A204.1 (cell line): Measurements from ENCODE around the gene USP27X.

Source experiments
- FAIRE-seq: peaks from 2 replicates; lab custom pipeline; 2012; peaks lifted over from hg19 to GRCh38; lab: Jason Lieb, UNC

The USP27X gene

DNA sequence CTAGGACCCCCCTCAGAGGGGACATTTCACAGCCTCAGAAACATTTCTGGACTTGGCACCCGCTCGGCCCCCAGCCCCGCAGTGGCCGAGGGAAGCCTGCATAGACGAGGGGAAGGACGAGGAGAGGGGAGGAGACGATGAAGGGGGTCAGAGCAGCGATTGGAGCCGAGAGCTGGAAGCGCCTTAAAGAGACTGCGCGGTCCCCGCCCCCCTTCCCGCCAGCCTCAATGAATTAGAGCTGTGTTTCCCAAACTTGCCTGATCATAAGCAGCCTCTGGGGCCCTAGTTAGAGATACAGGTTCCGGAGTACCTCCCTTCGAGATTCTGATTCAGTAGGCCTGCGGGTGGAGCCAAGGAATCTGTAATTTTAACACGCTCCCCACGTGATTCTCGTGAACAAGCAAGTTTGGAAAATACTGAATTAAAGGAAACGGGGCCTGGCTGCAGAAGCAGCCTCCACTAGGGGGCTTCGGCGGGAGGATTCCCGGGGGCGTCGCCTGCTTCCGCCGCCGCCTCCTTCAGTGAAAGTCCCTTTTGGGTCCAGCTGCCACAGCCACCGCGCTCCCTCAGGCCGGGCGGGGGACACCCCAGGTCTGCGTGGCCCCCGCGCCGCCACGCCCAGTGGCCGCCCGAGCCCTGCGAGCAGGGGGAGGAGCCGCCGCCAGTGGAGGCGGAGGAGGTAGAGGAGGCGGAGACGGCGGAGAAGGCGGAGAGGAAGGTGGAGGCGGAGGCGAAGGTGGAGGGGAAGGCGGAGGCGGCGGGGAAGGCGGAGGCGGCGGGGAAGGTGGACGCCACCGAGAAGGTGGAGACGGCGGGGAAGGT is at the start of gene USP27X:
Gene USP27X, plus strand, starts transcription at position 651 of the 822 bp plus-strand sequence. CDS start 824 bp downstream, outside the sequence.
- FAIRE-seq: no peak

DNA sequence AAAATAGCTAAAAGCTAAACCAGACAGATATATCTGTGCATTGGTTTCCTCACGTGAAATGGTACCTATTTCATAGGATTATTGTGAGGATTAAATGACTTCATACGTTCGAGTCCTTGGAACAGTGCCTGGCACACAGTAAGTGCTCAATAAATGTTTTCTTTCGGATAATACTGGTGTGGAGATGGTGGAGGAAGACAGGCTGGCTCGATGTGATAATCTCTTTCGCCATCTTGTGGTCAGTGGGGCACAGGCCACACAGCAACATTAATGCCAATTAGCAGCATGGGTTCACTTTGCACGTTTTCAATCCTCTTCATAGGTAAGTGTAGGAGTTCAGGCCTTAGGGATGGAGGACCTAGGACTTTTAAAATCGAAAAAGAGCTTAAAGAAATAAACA is 40.9 kb upstream of the USP27X start:
- no peak for FAIRE-seq

DNA sequence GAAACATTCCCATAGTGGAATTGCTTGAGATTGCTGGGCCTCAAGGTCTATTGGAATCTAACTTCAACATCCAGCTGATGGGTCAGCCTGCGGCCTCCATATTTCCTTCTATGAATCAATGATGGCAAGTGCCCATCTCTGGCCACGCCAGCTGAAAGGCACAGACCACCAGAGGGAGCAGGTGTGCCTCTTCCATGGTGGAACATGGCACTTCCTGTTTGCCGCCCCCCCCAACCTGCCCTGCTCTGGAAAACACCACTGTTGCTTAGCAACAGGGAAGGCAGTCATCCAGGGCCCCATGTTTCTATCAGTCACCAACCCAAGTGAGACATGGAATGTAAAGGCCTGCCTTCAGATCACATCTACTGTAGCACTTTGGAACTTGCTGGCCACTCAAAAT is 38.6 kb upstream of the USP27X start:
- FAIRE-seq: no peak

DNA sequence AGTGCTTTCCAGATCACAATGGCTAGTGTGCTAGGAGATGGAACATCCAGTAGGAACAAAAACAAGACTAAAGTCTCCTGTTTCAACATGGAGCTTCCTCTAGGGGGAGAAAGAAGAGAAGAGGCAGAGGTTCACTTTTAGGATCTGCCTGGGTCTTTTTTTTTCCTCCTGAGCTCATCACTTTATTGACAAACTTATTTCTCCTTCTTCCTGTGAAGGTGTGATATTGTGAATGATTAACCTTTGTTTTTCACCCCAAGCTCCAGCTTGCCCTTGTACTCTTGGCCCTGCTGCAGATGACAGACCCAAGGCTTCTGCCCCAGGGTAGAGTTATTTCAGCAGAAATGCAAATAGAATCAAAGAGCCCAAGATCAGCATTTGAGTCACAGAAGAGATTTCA is 36.7 kb upstream of the USP27X start:
- FAIRE-seq: no peak

DNA sequence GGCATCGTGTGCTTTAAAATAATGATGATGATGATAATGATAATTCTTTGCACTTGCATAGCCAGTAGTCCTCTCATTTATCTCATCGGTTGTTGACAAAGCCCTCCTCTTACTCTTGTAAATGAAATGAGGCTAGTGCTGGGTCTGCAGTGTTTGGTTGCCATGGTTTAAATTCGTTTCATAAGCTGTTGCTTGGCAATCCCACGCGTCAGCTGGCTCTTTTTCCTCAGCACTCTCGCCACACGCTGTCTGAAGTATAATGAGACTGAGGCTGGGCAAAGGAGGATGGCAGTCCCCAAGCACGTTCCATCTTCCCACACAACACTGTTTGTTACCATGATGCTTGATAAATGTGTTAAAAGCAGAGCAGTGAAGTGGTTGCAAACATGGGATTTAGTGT is 34.7 kb upstream of the USP27X start:
- FAIRE-seq: no peak

DNA sequence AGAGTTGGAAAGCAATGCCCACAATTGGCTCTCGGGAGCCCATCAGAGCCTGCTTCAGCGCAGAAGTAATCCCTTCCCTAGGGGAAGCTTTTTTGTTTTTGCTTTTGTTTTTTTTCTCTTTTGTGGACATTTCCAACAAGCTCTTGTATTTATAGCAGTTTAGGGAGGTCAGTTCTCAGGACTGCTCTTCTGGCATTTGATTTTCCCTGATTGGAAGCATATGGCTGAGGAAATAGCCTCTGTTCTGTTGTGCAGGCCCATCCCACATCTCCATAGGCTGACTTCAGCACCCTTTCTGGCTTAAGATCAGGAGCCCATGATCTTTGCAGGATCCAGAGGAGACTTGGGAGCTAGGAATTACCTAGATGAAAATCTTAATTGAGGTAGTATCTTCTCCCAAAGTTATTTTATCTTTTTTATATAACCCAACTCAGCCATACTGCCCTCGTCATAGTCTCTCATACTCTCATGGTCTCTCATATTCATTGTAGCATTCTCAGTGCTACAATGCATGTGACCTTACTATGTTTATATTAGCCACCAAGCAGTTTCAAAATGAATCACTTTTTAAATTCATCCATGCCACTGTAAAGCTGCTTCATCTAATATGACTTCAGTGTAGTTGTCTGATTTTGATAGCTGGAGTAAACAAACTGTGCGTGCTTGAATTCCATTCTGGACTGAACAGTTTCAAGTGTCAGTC is 33.4 kb upstream of the USP27X start:
- FAIRE-seq: no peak

DNA sequence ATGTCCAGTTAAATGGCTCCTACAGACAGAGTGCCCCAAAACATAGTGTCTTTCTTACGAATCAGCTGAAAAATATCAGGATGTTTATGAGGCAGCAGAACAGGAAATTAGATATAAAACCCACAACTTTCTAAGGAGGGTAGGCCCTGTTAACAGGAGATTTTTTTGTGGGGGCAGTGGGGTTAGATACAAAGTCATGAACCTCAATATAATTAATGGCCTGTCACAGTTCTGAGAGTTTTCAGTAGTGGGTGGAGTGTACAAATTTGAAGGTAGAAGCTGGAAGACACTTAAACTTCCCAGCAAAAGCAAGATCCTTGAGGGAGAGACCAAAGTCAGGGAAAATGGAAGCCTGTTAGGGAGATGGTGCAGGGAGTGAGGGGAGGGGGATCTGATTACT is 32.8 kb upstream of the USP27X start:
- no peak for FAIRE-seq

DNA sequence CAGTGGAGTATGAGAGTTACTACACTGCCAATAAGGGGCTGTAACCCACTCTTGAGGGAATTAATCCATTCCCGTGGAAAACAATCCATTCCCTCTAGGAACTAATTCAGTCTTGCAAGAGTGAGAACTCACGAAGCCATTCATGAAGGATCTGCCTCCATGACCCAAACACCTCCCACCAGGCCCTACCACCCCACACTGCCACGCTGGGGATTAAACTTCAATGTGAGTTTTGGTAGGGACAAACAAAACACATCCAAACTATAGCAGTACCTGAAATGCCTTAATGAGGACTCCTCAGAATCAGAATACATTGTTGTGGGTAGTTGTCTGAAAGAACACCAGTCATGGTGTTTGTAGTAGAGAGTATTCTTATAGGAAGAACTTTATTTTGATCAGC is 31.0 kb upstream of the USP27X start:
- FAIRE-seq: no peak

DNA sequence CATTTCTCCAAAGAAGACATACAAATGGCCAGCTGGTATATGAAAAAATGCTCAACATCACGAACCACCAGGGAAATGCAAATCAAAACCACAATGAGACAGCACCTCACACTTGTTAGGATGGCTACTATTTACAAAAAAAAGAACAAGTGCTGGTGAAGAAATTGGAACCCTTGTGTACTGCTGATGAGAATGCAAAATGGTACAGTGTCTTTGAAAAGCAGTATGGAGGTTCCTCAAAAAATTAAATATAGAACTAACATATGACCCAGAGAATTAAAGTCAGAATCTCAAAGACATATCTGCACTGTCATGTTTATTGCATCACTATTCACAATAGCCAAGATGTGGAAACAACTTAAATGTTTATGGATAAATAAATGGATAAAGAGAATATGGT is 29.3 kb upstream of the USP27X start:
- FAIRE-seq: no peak

DNA sequence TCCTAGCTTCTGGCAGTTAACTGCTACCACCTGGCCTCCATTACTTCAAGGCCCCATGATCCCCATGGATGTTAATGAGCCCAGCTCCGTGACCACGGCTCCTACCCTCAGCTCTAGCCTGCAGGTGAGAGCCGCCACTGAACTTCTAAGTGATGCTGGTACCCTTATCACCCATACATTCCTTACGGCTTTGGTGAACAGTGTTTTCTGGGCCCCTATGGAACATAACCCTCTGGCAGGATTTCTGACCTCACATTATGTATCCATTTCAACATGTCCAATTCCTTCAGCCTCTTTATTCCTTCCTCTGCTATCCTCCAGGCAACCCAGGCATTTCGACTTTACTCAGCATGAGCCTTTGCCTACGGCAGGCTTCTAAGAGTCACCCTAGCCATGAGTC is 25.6 kb upstream of the USP27X start:
- FAIRE-seq: no peak

DNA sequence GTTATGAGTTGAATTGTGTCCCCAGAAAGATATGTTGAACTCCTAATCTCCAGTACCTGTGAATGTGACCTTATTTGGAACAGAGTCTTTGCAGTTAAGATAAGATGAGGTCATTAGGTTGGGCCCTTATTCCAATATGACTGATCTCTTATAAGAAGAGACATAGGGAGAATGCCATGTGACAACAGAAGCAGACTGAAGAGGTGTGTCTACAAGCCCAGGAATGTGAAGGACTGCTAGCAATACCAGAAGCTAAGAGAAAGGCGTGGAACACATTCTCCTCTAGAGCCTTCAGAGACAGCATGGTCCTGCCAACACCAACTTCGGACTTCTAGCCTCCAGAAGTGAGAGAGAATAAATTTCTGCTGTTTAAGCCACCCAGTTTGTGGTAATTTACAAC is 22.5 kb upstream of the USP27X start:
- FAIRE-seq: no peak

DNA sequence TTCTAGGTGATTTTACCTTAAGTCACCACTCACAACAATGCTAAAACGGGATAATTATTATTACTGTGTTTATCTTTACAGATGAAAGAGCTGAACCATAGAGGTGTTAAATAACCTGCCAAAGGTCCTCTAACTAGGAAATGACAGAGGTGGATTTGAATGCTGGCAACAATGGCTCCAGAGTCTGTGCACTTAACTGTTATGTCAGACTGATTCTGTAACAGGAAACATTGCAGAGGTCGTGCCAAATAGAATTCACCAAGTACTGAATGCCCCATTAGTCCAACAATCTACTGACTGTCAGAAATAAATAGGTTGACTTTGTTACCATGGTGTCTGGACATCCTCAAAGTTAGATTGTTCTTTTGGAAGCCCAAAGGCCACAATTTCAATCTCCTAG is 20.9 kb upstream of the USP27X start:
- no peak for FAIRE-seq

DNA sequence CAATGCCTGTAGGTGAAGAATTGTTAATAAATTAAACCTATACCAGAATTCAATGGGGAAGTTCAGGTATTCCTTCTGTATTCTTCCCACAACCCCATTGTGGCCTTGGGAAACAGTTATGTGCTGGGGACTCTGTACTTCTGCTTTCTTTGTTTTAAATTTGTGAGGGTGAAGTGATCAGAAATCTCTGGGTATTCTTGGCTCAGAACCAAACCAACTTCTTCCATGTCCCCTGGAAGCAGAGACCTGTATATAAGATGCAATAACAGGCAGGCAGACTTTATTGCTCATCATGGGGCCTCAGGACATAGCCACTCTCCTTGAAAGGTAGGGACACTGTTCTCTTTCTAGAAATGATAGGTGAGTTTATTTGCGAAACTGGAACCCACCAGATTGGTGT is 19.8 kb upstream of the USP27X start:
- no peak for FAIRE-seq

DNA sequence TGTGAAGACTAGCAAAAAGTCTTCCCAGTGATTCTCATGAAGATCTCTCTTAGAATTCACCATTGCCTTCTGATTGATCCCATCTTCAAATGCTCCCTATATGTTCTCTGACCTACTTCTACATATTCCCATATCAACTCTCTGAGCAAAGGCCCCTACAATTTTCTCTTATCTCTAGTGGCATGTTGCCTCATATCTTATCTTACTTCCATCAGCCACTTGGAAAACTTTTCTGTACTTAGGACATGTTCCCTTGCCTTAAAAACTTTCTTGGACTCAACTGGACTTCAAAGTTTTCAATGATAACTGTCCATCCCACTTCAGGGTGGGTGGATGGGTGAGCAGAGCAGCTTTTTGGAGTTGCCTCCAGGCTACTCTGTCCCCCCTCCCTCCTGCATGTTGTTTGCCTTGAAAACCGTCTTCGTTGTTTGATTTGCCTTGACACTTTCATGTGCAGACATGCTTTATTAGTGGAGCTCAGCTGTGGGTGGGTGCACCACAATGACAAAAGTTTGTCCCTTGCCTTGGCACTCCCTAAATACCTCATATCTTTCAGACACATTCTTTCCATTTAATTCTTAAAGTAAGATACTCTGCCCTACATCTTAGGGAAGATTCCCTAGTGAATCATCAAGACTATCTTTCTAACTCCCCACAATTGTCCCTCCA is 18.3 kb upstream of the USP27X start:
- FAIRE-seq: no peak

DNA sequence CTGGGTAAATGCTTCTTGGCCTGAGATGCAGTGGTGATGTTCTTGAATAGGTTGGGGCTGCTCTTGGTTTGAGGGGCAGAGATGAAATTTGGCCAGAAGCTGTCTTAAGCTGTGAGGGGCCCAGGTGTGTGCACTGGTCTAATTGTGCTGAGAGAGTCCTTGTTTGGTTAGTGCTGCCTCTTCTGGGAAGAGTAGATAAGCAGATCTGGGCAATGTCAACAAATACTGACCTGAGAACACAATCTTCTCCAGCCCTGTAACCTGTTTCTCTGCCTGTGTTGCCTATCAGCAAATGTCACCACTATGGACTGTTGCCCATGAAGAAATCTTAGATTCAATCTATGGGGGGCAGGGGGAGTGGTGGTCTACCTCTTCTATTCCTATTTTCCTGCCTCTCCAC is 17.2 kb upstream of the USP27X start:
- FAIRE-seq: no peak

DNA sequence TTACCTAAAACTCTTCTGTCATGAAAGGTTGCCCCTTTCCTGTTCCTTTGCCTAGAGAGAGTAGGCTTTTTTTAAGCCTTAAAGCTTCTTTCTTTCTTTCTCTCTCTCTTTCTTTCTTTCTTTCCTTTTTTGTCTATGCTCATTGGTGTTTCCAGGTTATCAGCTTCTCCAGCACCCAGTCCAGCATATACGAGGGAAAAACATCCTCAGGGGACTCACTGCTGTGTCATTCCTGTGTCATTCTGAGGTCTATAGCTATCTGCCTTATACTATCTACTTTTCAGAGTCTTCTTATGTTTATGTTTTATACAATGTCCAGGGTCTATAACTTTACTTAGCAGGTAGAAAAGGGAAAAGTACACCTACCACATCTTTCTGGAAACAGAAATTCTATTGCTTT is 10.5 kb upstream of the USP27X start:
- no peak for FAIRE-seq

DNA sequence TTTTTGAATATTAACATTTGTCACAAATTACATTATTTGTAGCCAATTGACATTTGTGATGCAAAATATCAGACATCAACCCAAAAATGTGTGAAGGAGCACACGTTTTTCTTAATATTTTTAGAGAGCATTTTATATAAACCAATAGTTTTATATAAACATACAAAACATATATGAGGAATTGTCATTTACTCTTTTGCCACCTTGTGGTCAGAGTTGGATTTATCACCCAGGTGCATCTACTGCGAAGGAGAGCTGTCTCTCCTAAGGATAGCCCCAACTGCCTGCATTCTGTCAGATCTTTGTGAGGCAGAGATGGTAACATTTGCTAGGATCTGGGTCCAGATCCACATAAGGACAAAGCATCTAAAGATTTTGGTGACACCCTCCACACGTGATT is 2.5 kb upstream of the USP27X start:
- peak; percentile 92 for FAIRE-seq

DNA sequence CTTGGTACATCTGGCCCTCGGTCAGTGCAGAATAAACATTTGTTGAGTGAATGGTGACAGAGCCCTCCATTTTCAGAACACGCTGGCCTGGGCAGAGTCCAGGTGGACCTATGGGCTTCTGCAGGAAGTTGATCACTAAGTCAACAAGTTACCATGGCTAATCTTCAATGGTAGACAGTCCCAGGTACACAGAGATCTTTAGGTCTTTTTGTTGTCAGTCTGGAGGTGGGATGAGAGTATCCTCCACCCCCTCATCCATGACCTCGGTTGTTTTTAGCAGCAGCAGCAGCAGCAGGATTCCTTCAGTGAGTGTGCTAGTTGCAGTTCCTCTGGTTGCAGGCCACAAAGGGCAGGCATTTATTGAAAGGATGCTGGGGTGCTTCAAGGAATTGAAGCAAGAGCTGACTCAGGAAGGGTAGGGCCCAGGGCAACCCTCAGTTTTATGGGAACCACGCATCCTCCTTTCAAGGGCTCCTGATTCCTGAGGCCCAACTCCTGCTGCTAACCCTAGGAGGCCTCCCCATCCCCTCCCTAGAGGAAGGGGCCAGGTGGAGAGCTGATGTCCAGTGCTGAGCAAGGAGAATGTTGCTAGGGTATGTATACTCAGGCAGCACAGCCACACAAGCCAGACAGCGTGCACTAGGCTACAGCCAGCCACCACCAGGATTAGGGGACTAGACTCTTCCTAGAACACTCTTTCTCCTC is 1.7 kb upstream of the USP27X start:
- FAIRE-seq: no peak

DNA sequence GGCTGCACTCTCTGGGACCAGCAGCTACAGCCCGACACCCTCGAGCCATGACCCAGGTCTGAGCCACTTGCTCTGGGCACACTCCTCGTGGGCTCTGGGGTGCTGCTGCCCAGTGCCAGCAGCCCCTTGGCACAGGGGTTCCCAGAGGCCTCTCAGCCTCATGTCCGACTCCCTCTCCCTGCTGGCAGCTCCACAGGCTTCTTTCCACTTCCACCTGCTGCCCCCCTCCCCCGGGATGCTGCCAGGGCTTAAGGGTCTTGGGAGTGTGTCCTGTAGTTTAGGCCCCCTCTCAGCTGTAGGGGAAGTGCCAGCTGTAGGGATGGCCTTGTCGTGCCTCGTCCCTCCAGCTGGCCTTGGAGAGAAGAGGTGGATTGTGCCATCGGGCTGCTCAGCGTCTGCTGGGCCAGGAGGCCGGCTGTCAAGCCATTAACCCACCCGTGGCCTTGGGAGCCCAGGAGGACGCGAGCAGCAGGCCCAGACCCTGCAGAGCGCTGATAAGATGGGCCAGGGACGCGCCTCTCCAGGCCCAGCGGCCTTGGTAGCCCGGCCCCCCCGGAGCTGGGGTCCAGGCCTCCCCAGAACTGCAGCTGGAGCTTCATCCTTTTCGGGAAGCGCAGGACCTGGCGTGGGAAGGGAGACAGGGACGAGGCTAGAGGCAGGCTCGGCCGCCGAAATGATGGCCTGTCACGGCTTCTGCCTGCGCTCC is 1.0 kb upstream of the USP27X start:
- no peak for FAIRE-seq

DNA sequence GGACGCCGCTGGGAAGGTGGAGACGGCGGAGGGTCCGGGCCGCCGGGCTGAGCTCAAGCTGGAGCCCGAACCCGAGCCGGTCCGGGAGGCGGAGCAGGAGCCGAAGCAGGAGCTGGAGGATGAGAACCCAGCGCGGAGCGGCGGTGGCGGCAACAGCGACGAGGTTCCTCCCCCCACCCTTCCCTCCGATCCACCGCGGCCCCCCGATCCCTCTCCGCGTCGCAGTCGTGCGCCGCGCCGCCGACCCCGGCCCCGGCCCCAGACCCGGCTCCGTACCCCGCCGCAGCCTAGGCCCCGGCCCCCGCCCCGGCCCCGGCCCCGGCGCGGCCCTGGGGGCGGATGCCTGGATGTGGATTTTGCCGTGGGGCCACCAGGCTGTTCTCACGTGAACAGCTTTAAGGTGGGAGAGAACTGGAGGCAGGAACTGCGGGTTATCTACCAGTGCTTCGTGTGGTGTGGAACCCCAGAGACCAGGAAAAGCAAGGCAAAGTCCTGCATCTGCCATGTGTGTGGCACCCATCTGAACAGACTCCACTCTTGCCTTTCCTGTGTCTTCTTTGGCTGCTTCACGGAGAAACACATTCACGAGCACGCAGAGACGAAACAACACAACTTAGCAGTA is 483 bp downstream of the USP27X start:
- FAIRE-seq: no peak

DNA sequence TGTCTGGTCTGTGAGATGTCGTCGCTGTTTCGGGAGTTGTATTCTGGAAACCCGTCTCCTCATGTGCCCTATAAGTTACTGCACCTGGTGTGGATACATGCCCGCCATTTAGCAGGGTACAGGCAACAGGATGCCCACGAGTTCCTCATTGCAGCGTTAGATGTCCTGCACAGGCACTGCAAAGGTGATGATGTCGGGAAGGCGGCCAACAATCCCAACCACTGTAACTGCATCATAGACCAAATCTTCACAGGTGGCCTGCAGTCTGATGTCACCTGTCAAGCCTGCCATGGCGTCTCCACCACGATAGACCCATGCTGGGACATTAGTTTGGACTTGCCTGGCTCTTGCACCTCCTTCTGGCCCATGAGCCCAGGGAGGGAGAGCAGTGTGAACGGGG is 1.4 kb downstream of the USP27X start:
- FAIRE-seq: no peak
